Posterior vena cava (tissue), 2 donors: ENCODE measurements around the gene POLR1G. TPM values are rescaled to one million over a fixed set of nuclear protein-coding genes. Genes with fewer than 3 reads are reported as not detected.

ENCODE experiments used
- DNase-seq: peaks from one replicate; pipeline ENCODE4 v3.0.0-alpha.2; 2020; ENCODE audit warnings: low spot score
- intact Hi-C, 2 donors: fragments of 100-400 bp; cut with DNase I; formaldehyde crosslinking; loops; one replicate each; pipeline versions ENCODE4 v1.14.1 to v1.14.2; 2022 to 2023
- long read RNA-seq, 2 donors: library from polyadenylated mRNA; unstranded; transcript quantifications; one replicate each; pipeline ENCODE4 v2.0.0, GENCODE V29; 2020 to 2021
- total RNA-seq, 2 donors: library from RNA; stranded (reverse); fragmentation: NEBNext Ultra II Directional; extraction: Animal tissue kit (Norgen Biotek cat#: 25700); gene quantifications; one replicate each; pipeline ENCODE4 v1.2.1, GENCODE V29; 2021
- donor health status: DM: yes; HTN: yes; CAD: no.
- donor health status: DM: yes; HTN: yes; CAD: no.

Gene POLR1G, protein sequence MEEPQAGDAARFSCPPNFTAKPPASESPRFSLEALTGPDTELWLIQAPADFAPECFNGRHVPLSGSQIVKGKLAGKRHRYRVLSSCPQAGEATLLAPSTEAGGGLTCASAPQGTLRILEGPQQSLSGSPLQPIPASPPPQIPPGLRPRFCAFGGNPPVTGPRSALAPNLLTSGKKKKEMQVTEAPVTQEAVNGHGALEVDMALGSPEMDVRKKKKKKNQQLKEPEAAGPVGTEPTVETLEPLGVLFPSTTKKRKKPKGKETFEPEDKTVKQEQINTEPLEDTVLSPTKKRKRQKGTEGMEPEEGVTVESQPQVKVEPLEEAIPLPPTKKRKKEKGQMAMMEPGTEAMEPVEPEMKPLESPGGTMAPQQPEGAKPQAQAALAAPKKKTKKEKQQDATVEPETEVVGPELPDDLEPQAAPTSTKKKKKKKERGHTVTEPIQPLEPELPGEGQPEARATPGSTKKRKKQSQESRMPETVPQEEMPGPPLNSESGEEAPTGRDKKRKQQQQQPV
- total RNA-seq = 1 to 10 TPM; 4.2 to 4.8 TPM
- long read RNA-seq, donor 1, partial matches to known transcripts = 0 of 5 reads
- long read RNA-seq, donor 1, other reads (novel, unspliced or antisense) = 2 of 5 reads
- long read RNA-seq, donor 2, transcript CD3EAP-201 (3 exons, 3,286 nt) = major isoform, 9 of 16 reads
- long read RNA-seq, donor 2, partial matches to known transcripts = 0 of 16 reads
- long read RNA-seq, donor 2, other reads (novel, unspliced or antisense) = 2 of 16 reads

DNA sequence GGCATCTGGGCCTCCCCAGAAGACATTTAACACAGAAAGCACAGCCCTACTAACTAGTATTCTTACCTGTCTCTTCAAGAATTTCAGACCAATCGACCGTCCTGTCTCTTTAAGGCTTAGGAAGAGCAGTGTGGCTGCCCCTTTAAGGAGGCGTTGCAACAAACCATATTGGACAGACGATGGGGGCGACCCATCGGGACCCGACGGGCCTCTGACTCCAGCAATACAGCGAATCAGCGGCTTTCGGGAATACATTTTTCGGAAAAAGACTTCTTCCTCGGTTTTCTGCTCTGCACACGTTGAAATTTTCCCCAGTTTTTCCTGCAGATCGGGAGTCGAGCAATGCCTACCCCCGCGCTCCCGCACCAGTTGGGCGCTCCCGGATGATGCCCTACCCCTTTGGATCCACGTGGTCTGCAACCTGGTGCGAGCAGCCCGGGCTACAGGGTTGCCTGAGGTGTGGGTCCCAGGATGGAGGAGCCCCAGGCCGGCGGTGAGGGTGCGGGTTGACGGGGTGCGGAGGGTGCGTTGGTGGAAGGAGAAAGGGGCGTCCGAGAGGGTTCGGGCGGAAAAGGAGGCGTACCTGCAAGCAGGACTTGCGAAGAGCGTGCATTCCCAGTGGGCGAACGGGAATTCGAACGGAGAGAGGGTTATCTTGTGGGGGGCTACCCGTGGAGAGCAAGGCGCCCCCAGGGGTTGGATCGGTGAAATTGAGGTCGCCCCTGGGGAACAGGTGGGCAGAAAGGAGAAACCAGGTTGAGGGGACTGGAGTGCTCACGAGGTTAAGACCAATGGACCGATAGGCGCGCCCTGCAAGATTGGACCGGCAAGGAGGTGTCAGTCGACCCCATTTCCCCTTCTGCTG, at the start of gene POLR1G:
Gene POLR1G, plus strand, starts transcription at position 419 of the 865 bp plus-strand sequence. Its CDS starts 53 bp downstream, at position 472.
- DNase-seq = peak; percentile 92
- intact Hi-C loops = loop anchor here in 1 of 2 donors (2.0 kb wide), 1 partner anchor 16 kb away; the partner anchor contains the start of gene ERCC1

- intact Hi-C loops = no loop called here
- DNase-seq = no peak
Measured at GRCh38 chr19:45356760-45357444, 49.5 kb upstream of the POLR1G start.

DNA sequence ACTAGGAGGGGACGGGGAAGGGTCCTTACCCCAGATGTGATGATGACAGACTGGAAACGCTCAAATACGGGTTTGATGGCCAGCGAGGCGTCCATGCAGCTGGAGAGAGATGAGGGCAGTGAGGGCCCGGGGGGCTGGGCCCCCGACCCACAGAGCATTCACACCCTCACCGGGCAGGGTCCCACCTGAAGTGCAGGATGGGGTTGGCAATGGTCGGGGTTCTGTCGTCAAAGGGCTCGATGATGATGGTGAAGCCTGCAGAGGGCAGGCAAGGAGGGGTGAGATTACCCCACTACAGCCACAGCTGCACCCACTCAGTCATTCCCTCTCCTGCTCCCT, 49.0 kb upstream of the POLR1G start:
- no peak for DNase-seq
- intact Hi-C loops = no loop called here

GRCh38 chr19:45358213-45358792, 48.1 kb upstream of the POLR1G start:
- DNase-seq = no peak
- intact Hi-C loops = no loop called here

DNA sequence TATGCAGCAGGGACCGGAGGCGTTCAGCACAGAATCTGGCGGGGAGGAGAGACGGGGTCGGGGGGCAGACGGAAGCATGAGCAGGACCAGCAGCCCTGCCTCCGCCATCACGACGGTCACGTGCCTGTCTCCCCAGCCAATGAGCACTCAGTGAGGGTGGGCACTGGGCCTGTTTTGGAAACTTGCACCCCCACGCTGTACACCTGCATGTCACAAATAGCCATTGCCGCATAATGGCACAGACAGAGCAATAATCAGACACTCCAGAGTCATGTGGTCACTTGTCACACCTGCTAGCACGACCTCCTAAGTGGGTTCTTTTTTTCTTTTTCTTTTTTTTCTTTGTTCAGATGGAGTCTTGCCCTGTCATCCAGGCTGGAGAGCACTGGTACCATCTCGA, 44.8 kb upstream of the POLR1G start:
- DNase-seq = no peak
- intact Hi-C loops = no loop called here

DNA sequence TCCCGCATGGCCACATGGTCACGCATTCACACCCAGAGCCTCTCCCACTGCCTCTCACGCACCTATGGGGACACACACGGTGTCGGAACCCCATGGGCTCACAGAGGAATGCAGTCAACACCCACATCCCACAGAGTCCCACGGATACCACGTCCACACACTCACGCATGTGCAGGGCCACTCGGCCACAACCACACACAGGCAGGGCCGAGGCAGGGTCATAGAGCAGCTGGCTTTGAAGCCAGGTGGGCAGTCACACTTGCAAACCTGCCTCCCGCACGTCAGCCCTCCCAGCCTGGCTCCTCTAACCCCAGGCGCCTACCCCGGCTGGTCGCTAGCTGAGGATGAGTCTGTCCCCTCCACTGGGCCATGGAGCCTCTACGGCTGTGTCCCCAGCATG, 44.2 kb upstream of the POLR1G start:
- no peak for DNase-seq
- intact Hi-C loops = no loop called here

- intact Hi-C loops = no loop called here
- no peak for DNase-seq
Measured at GRCh38 chr19:45363861-45364459, 42.5 kb upstream of the POLR1G start.

GRCh38 chr19:45364696-45365095, 41.7 kb upstream of the POLR1G start:
- intact Hi-C loops = loop anchor here in 1 of 2 donors (1.0 kb wide), 1 partner anchor 23 kb away; no protein-coding TSS in a partner anchor
- no peak for DNase-seq

DNA sequence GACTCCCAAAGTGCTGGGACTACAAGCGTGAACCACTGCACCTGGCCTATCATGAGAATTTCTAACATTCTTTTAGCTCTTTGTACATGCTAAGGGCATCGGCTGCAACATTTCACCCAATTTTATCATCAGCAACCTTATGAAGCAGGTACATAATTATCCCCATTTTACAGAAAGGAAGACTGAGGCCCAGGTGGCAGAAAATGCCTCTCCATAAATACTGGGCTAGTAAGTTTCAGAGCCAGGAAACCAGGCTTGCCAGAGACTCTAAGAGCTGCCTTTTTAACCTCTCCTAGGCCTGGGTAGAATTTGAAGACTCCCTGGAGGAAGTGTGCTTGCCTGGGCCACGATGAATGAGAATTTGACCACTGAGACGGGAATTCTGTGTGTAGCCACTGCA, 38.3 kb upstream of the POLR1G start:
- DNase-seq = no peak
- intact Hi-C loops = no loop called here

GRCh38 chr19:45368737-45369340, 37.6 kb upstream of the POLR1G start:
- intact Hi-C loops = no loop called here
- DNase-seq = no peak

- DNase-seq = peak; percentile 100
- intact Hi-C loops = no loop called here
Measured at GRCh38 chr19:45370410-45371204, 35.8 kb upstream of the POLR1G start, which contains the start of gene ERCC2. ERCC2 (minus strand) TSS chr19:45370573; CDS start chr19:45370540, 33 bp downstream.

DNA sequence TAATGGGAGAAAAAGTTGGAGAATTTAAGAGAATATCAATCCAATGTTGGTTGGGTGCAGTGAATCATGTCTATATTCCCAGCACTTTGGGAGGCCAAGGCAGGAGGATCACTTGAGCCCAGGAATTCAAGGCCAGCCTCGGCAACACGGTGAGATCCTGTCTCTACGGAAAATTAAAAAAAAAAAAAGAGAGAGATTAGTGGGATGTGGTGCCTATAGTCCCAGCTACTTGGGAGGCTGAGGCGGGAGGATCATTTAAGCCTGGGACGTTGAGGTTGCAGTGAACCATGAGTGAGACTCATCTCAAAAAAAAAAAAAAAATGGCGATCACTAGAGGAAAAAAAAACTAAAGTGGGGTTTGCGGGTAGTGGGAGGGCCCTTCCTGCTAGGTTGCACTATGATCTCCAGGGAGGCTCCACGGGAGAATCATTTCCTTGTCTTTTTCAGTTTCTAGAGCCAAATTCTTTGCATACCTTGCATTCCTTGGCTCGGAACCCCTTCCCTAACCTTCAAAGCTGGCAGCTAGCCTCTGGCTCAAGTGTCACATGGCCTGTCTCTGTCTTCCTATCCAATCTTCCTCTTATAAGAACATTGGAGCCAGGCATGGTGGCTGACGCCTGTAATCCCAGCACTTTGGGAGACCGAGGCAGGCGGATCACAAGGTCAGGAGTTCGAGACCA, 30.3 kb upstream of the POLR1G start:
- intact Hi-C loops = no loop called here
- DNase-seq = no peak

GRCh38 chr19:45380107-45380506, 26.3 kb upstream of the POLR1G start:
- DNase-seq = no peak
- intact Hi-C loops = no loop called here

GRCh38 chr19:45382426-45382825, 24.0 kb upstream of the POLR1G start:
- intact Hi-C loops = no loop called here
- no peak for DNase-seq

DNA sequence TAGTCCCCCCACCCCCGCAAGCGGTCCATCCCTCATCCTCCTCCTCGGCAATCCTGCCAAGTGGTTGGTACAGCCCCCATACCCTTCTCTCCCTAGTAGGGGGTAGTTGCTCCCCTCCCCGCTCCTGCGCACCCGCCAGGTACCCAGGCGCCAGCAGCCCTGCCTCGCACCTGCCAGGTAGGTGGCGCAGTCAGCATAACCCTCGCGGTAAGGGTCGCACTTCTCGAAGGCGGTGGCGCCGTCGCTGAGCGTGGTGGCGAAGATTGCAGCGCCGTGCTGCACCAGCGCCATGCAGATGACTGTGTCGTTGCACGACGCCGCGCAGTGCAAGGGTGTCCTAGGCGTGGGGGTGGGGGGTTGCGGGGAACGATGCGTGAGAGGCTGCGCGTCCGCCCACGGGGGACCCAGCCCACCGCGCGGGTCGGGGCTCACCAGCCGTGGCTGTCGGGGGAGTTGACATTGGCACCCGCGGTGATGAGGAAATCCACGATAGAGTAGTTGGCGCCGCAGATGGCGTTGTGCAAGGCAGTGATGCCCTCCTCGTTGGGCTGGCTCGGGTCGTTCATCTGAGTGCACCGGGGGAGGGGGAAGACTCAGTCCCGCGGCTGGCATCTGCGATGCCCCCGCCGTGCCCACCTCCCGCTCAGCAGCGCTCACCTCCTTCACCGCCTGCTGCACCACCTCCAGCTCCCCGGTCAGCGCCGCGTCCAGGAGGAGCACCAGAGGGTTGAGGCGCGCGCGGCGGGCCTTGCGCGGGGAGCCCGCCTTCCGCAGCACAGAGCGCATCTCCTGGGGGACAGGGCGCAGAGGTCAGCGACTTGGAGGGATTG, 20.8 kb upstream of the POLR1G start:
- intact Hi-C loops = no loop called here
- no peak for DNase-seq

- intact Hi-C loops = no loop called here
- no peak for DNase-seq
Measured at GRCh38 chr19:45391346-45391745, 15.1 kb upstream of the POLR1G start.
